Measurements from ENCODE around the gene FAM162A. TPM values are rescaled to one million over a fixed set of nuclear protein-coding genes. Genes with fewer than 3 reads are reported as not detected.

The FAM162A gene
- 5.1 and 8.2 TPM in 2 replicates for total RNA-seq

DNA sequence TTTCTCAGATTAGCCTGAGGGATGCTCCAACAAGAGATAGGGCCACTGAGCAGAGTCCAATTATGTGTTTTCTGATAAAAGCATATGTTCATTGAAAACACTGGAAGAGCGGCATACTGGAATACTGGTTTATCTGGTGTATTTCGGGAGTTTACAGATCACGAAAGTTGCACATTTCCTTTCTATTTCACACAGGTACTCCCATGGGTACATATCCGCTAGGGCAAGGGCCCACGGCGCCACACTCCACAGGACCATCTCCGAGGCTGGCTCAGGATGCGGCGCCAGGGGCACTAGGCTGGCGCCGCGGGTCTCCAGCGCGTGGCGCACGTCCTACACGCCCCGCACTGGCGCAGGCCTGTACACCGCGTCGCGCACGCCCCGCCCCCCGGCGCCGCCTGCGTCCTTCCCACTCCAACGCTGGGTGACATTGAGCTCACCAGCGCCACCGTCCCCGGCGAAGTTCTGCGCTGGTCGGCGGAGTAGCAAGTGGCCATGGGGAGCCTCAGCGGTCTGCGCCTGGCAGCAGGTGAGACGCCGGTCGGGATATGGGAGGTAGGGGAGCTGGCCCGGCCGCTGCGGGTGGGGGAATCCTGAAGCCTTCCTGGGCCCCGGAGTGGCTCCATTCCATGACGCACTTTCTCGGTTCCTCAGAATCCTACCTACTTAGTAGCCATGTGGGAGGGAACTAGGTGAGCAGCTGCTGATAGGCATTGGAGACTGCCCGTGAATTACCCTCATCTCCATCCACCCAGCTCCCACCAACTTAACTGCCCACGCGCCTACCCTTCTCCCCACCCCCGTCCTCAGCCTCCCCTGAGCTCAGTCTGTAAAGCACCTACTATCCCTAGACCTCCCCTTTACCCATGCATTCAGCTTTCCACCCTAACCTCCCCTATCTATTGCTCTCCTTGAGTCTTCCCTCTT lies at the start of gene FAM162A:
TSS of gene FAM162A (plus strand) at position 412 of the 927 bp plus-strand sequence. CDS start at position 496, 84 bp downstream.

GRCh38 chr3:122382888-122383666 lies 905 bp upstream of the FAM162A start, which contains the start of gene MIX23:
Gene MIX23 (minus strand): TSS chr3:122383231. CDS start chr3:122383224, 7 bp downstream.

GRCh38 chr3:122415762-122416654 lies 32.0 kb downstream of the FAM162A start, which contains the start of gene WDR5B:
Gene WDR5B (minus strand): TSS chr3:122416062. CDS start chr3:122415528, 534 bp downstream.

Other genes starting within 250 kb of the FAM162A start
- not detected in 2 replicates for gene CASR, start 200.5 kb upstream of the FAM162A start, total RNA-seq
- not detected in 2 replicates for gene CSTA, start 58.9 kb upstream of the FAM162A start, total RNA-seq
- 14.3 and 39.7 TPM in 2 replicates for gene MIX23, start 951 bp upstream of the FAM162A start, total RNA-seq
- gene WDR5B, start 31.9 kb downstream of the FAM162A start, total RNA-seq: 3.7 and 4.7 TPM in 2 replicates
- gene KPNA1, start 130.8 kb downstream of the FAM162A start, total RNA-seq: 27.1 and 32.1 TPM in 2 replicates
- 13.8 and 14.3 TPM in 2 replicates for gene PARP9, start 180.1 kb downstream of the FAM162A start, total RNA-seq
- gene DTX3L, start 180.2 kb downstream of the FAM162A start, total RNA-seq: 19.2 and 24.0 TPM in 2 replicates
- 0.11 and 0.17 TPM in 2 replicates for gene PARP15, start 193.5 kb downstream of the FAM162A start, total RNA-seq

Data from dermis lymphatic vessel endothelial cell (primary cell).